BE2C (cell line): Measurements from ENCODE around the gene SLU7.

Experiments
- DNase-seq: peaks from one replicate; pipeline ENCODE4 v3.0.0-alpha.2; 2020
- H3K27me3 ChIP-seq: fragments of 250-450 bp; sonication (Bioruptor Pico); 2 replicates; pipeline ENCODE4 v1.5.1; 2020; ENCODE audit warnings: mild to moderate bottlenecking
- H3K36me3 ChIP-seq: fragments of 250-450 bp; sonication (Bioruptor Pico); 2 replicates; pipeline ENCODE4 v1.5.1; 2020; ENCODE audit warnings: mild to moderate bottlenecking
- H3K4me1 ChIP-seq: fragments of 250-450 bp; sonication (Bioruptor Pico); 2 replicates; pipeline ENCODE4 v1.5.1; 2020
- H3K4me3 ChIP-seq: 2 replicates; pipeline ENCODE4 v1.5.1; 2011; ENCODE audit warnings: low read depth, low read length
- H3K9me3 ChIP-seq: fragments of 250-450 bp; sonication (Bioruptor Pico); 2 replicates; pipeline ENCODE4 v1.5.1; 2020
- TF ChIP-seq, protein P1 (sequence below): IDR thresholded peaks from 2 replicates; pipeline ENCODE4 v1.5.1; 2012; ENCODE audit warnings: mild to moderate bottlenecking, low read depth, low read length

SLU7 gene

DNA sequence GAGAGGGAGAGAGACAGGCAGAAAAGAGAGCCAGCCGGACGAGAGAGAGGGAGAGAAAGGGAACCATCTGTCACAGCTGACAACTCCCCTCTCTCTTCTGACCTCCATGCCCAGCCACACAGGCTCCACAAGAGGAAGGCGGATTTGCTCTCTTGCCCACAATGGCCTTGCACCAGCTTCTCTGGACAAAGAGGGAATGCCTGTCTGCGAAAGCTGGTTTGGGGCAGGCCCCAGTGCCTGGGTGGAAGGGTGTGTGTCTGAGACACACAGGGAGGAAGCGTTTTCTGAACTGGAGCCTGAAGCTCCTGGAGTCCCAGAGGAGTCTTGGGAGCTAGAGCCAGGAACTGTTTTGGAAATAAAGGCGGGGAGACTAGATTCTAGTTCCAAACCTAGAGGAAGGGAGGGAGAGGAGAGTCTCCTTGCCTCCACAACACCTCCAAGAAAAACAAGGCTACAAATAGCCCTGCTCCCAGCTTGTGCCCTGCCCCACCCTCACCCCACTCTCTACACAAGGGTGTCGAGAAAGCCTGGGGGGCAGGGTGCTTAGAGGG, 60.9 kb downstream of the SLU7 start:
- no peaks in the 10 kb centered on the region for H3K27me3 ChIP-seq
- no peak for DNase-seq
- no peaks in the 10 kb centered on the region for H3K9me3 ChIP-seq
- no peaks in the 10 kb centered on the region for H3K36me3 ChIP-seq
- no peak overlapping the region for H3K4me3 ChIP-seq
- H3K4me1 ChIP-seq = no peaks in the 10 kb centered on the region
- TF ChIP-seq, protein P1, sequence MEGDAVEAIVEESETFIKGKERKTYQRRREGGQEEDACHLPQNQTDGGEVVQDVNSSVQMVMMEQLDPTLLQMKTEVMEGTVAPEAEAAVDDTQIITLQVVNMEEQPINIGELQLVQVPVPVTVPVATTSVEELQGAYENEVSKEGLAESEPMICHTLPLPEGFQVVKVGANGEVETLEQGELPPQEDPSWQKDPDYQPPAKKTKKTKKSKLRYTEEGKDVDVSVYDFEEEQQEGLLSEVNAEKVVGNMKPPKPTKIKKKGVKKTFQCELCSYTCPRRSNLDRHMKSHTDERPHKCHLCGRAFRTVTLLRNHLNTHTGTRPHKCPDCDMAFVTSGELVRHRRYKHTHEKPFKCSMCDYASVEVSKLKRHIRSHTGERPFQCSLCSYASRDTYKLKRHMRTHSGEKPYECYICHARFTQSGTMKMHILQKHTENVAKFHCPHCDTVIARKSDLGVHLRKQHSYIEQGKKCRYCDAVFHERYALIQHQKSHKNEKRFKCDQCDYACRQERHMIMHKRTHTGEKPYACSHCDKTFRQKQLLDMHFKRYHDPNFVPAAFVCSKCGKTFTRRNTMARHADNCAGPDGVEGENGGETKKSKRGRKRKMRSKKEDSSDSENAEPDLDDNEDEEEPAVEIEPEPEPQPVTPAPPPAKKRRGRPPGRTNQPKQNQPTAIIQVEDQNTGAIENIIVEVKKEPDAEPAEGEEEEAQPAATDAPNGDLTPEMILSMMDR = no peak

GRCh38 chr5:160357394-160357793, 61.5 kb downstream of the SLU7 start:
- TF ChIP-seq, protein P1 = no peak
- no peak for DNase-seq
- Histone ChIP-seq H3K4me3 (no peak overlapping the region), H3K9me3 (no peaks in the 10 kb centered on the region), H3K4me1 (no peaks in the 10 kb centered on the region), H3K27me3 (no peaks in the 10 kb centered on the region), H3K36me3 (no peaks in the 10 kb centered on the region)

GRCh38 chr5:160356550-160357347, 62.1 kb downstream of the SLU7 start:
- no peaks in the 10 kb centered on the region for H3K36me3 ChIP-seq
- TF ChIP-seq, protein P1 = no peak
- DNase-seq = no peak

GRCh38 chr5:160354666-160355065, 64.2 kb downstream of the SLU7 start:
- Histone ChIP-seq H3K4me3 (no peak overlapping the region), H3K36me3 (no peaks in the 10 kb centered on the region), H3K27me3 (no peaks in the 10 kb centered on the region), H3K9me3 (no peaks in the 10 kb centered on the region), H3K4me1 (no peaks in the 10 kb centered on the region)
- TF ChIP-seq, protein P1 = no peak
- DNase-seq = no peak

More at GRCh38 chr5:160356550-160357347, 62.1 kb downstream of the SLU7 start:
- no peaks in the 10 kb centered on the region for H3K27me3 ChIP-seq
- H3K4me3 ChIP-seq = no peak overlapping the region
- no peaks in the 10 kb centered on the region for H3K9me3 ChIP-seq
- no peaks in the 10 kb centered on the region for H3K4me1 ChIP-seq

GRCh38 chr5:160353379-160353778, 65.5 kb downstream of the SLU7 start:
- H3K36me3 ChIP-seq = no peaks in the 10 kb centered on the region

More at GRCh38 chr5:160353379-160353778, 65.5 kb downstream of the SLU7 start:
- TF ChIP-seq, protein P1 = no peak
- H3K9me3 ChIP-seq = no peaks in the 10 kb centered on the region
- H3K27me3 ChIP-seq = no peaks in the 10 kb centered on the region
- H3K4me1 ChIP-seq = no peaks in the 10 kb centered on the region
- H3K4me3 ChIP-seq = no peak overlapping the region
- DNase-seq = no peak
